Activated CD4-positive, CD25-positive, alpha-beta regulatory T cell treated with anti-CD3 and anti-CD28 coated beads, Interleukin-2, amount 50 U/mL, for 24 hours (primary cell): ENCODE results near the gene LYL1.
A peak's percentile ranks its signal among the peaks of the same experiment; 100 is the strongest.

ENCODE experiments used
- ATAC-seq, 2 donors: fragments of 150-1000 bp; cut with Tn5 transposase; one replicate each; pipeline ENCODE4 v1.10.0; 2021; ENCODE audit warnings: mild to moderate bottlenecking in 1 of 2, moderate library complexity in 1 of 2

LYL1 gene

GRCh38 chr19:13104848-13105711, 2.4 kb upstream of the LYL1 start:
- ATAC-seq, result peak; percentile 5 to 19

- ATAC-seq, result peak; percentile 33 to 41
Measured at GRCh38 chr19:13104360-13104847, 1.7 kb upstream of the LYL1 start.

GRCh38 chr19:13103581-13104359, 1.1 kb upstream of the LYL1 start:
- ATAC-seq, result no peak

- ATAC-seq, result no peak
Measured at GRCh38 chr19:13102416-13102665, 317 bp downstream of the LYL1 start.

GRCh38 chr19:13101590-13102415, 855 bp downstream of the LYL1 start:
- no peak for ATAC-seq

GRCh38 chr19:13100841-13101589, 1.6 kb downstream of the LYL1 start:
- ATAC-seq, result no peak

- ATAC-seq, result peak; percentile 77 to 81
Measured at GRCh38 chr19:13100031-13100588, 2.5 kb downstream of the LYL1 start.

GRCh38 chr19:13099073-13099999, 3.3 kb downstream of the LYL1 start:
- ATAC-seq, result peak; percentile 47 to 50

GRCh38 chr19:13098277-13099072, 4.2 kb downstream of the LYL1 start:
- ATAC-seq, result no peak

GRCh38 chr19:13097463-13098258, 5.0 kb downstream of the LYL1 start:
- no peak for ATAC-seq

- ATAC-seq, result no peak
Measured at GRCh38 chr19:13097033-13097462, 5.6 kb downstream of the LYL1 start.

- no peak for ATAC-seq
Measured at GRCh38 chr19:13095934-13096927, 6.4 kb downstream of the LYL1 start.

GRCh38 chr19:13095393-13095784, 7.3 kb downstream of the LYL1 start:
- no peak for ATAC-seq

GRCh38 chr19:13094771-13095392, 7.8 kb downstream of the LYL1 start:
- ATAC-seq, result no peak

GRCh38 chr19:13094106-13094504, 8.6 kb downstream of the LYL1 start:
- ATAC-seq, result no peak

- ATAC-seq, result peak; percentile 78
Measured at GRCh38 chr19:13093407-13094105, 9.1 kb downstream of the LYL1 start.
